ENCODE results near the gene NEURL1B.
"Not testable (repeated sequence)": the region's sequence is repeated elsewhere in the genome, so short reads cannot be mapped to it uniquely, and the experiment has no call there.

NEURL1B gene

GRCh38 chr5:172700365-172701290 lies 59.6 kb downstream of the NEURL1B start:
- no peak for DNase-seq

GRCh38 chr5:172701291-172701656 lies 60.2 kb downstream of the NEURL1B start:
- no peak for DNase-seq

GRCh38 chr5:172703952-172704351 lies 62.9 kb downstream of the NEURL1B start:
- no peak for DNase-seq

- DNase-seq, result no peak
Measured at GRCh38 chr5:172705576-172706084, 64.6 kb downstream of the NEURL1B start.

- DNase-seq, result no peak
Measured at GRCh38 chr5:172706796-172707195, 65.7 kb downstream of the NEURL1B start.

GRCh38 chr5:172707285-172708182 lies 66.5 kb downstream of the NEURL1B start:
- DNase-seq, result peak; percentile 86

GRCh38 chr5:172708183-172708505 lies 67.1 kb downstream of the NEURL1B start:
- no peak for DNase-seq

- no peak for DNase-seq
Measured at GRCh38 chr5:172710676-172711075, 69.6 kb downstream of the NEURL1B start.

- not testable (repeated sequence) for DNase-seq
Measured at GRCh38 chr5:172711321-172711861, 70.3 kb downstream of the NEURL1B start.

GRCh38 chr5:172712610-172713009 lies 71.5 kb downstream of the NEURL1B start:
- DNase-seq, result no peak

- peak; percentile 33 for DNase-seq
Measured at GRCh38 chr5:172713113-172713808, 72.2 kb downstream of the NEURL1B start.

GRCh38 chr5:172713809-172714490 lies 72.9 kb downstream of the NEURL1B start:
- no peak for DNase-seq

GRCh38 chr5:172714491-172715420 lies 73.7 kb downstream of the NEURL1B start:
- peak; percentile 83 for DNase-seq

- no peak for DNase-seq
Measured at GRCh38 chr5:172715421-172715780, 74.3 kb downstream of the NEURL1B start.

GRCh38 chr5:172715931-172716682 lies 75.0 kb downstream of the NEURL1B start:
- DNase-seq, result peak; percentile 25

GRCh38 chr5:172716796-172717313 lies 75.8 kb downstream of the NEURL1B start:
- peak; percentile 83 for DNase-seq

GRCh38 chr5:172717481-172718195 lies 76.6 kb downstream of the NEURL1B start:
- DNase-seq, result no peak

GRCh38 chr5:172718527-172719114 lies 77.6 kb downstream of the NEURL1B start:
- DNase-seq, result no peak

- DNase-seq, result no peak
Measured at GRCh38 chr5:172719211-172719610, 78.1 kb downstream of the NEURL1B start.

All from EL (cell line).